ENCODE results near the gene EIF4E. TPM values are rescaled to one million over a fixed set of nuclear protein-coding genes. Genes with fewer than 3 reads are reported as not detected.
"Not testable (repeated sequence)": the region's sequence is repeated elsewhere in the genome, so short reads cannot be mapped to it uniquely, and the experiment has no call there.

EIF4E gene
- total and polyA plus RNA-seq, 2 donors (not counting 1 experiment from before 2014, with no cell fraction given), result 20.9 to 71.2 TPM

GRCh38 chr4:98937986-98938720, 9.2 kb upstream of the EIF4E start:
- Histone ChIP-seq H3K36me3 (replicated peaks in 1 of 2; ENCODE audit: control extremely low read depth in 1 of 2, control insufficient read depth in 1 of 2, extremely low read depth in 1 of 2, insufficient read depth in 2 of 2, low read length in 1 of 2) (no peaks in the 10 kb centered on the region), H3K9ac (ENCODE audit: low read length) (no peak overlapping the region), H2AFZ (ENCODE audit: insufficient read depth, low read depth, low read length, poor library complexity, severe bottlenecking) (no peak overlapping the region), H3K4me3 (ENCODE audit: control extremely low read depth in 1 of 5, extremely low read depth in 1 of 5, insufficient read depth in 1 of 5, low read depth in 2 of 5, low read length in 4 of 5) (no peak overlapping the region), H3K4me2 (replicated peaks; ENCODE audit: low read depth, low read length, poor library complexity, severe bottlenecking) (no peak overlapping the region), H3K27ac (ENCODE audit: low read length in 2 of 2) (no peak overlapping the region), H3K9me3 (ENCODE audit: control extremely low read depth in 1 of 3, control insufficient read depth in 2 of 3, insufficient read depth in 1 of 3, low read length in 2 of 3) (no peaks in the 10 kb centered on the region), H4K20me1 (ENCODE audit: control insufficient read depth, insufficient read depth, low read length, poor library complexity, severe bottlenecking) (no peaks in the 10 kb centered on the region), H3K4me1 (ENCODE audit: control insufficient read depth in 2 of 2, insufficient read depth in 2 of 2, low read length in 2 of 2) (peaks cover under 1 to 1% of the 10 kb centered on the region in 2 donors), H3K79me2 (ENCODE audit: control insufficient read depth, insufficient read depth, low read length) (peaks cover 2% of the 10 kb centered on the region), H3K27me3 (replicated peaks in 1 of 4; ENCODE audit: control extremely low read depth in 1 of 4, control insufficient read depth in 3 of 4, insufficient read depth in 4 of 4, low read length in 3 of 4) (no peaks in the 10 kb centered on the region)
- no peak overlapping the region for H3K27ac Mint-ChIP-seq
- DNase-seq (no peak), ATAC-seq (ENCODE audit: low read depth) (no peak)
- H3K9me3 Mint-ChIP-seq (ENCODE audit: insufficient read depth), result no peaks in the 10 kb centered on the region
- H3K4me1 Mint-ChIP-seq, result peaks cover 4% of the 10 kb centered on the region
- WGBS (ENCODE audit: insufficient coverage), result no CpG with 5 or more reads among the region's 2 CpGs
- H3K27me3 Mint-ChIP-seq, result no peaks in the 10 kb centered on the region
- no peak for TF ChIP-seq EZH2 (IDR thresholded peaks at IDR 0.05; ENCODE audit: borderline replicate concordance, insufficient read depth, low read depth, low read length, poor library complexity, severe bottlenecking)
- TF ChIP-seq, protein P1, sequence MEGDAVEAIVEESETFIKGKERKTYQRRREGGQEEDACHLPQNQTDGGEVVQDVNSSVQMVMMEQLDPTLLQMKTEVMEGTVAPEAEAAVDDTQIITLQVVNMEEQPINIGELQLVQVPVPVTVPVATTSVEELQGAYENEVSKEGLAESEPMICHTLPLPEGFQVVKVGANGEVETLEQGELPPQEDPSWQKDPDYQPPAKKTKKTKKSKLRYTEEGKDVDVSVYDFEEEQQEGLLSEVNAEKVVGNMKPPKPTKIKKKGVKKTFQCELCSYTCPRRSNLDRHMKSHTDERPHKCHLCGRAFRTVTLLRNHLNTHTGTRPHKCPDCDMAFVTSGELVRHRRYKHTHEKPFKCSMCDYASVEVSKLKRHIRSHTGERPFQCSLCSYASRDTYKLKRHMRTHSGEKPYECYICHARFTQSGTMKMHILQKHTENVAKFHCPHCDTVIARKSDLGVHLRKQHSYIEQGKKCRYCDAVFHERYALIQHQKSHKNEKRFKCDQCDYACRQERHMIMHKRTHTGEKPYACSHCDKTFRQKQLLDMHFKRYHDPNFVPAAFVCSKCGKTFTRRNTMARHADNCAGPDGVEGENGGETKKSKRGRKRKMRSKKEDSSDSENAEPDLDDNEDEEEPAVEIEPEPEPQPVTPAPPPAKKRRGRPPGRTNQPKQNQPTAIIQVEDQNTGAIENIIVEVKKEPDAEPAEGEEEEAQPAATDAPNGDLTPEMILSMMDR (IDR thresholded peaks at IDR 0.05), result no peak
- POLR2A ChIA-PET, result interaction anchor here (0.6 to 0.9 kb wide), 2 partner anchors 10 to 25 kb away, joined by 3 read pairs; no protein-coding TSS in a partner anchor
- intact Hi-C loops (cut with micrococcal nuclease), result no loop called here
- no peak overlapping the region for H3K4me3 Mint-ChIP-seq
- CTCF ChIA-PET, result interaction anchor here (0.8 to 2.0 kb wide), 5 partner anchors 57 to 471 kb away, joined by 3 to 7 read pairs (median 4); partner anchors contain the start of gene METAP1

- H3K9me3 Mint-ChIP-seq (ENCODE audit: insufficient read depth), result no peaks in the 10 kb centered on the region
- peaks cover 17% of the 10 kb centered on the region for H3K4me1 Mint-ChIP-seq
- POLR2A ChIA-PET, result no interaction called here
- intact Hi-C loops (cut with micrococcal nuclease), result no loop called here
- 100% methylated on average over 1 of the region's 4 CpGs for WGBS (ENCODE audit: insufficient coverage)
- Histone ChIP-seq H3K4me1 (ENCODE audit: control insufficient read depth in 2 of 2, insufficient read depth in 2 of 2, low read length in 2 of 2) (peaks cover 11 to 13% of the 10 kb centered on the region in 2 donors), H3K4me2 (replicated peaks; ENCODE audit: low read depth, low read length, poor library complexity, severe bottlenecking) (no peak overlapping the region), H4K20me1 (ENCODE audit: control insufficient read depth, insufficient read depth, low read length, poor library complexity, severe bottlenecking) (no peaks in the 10 kb centered on the region), H3K79me2 (ENCODE audit: control insufficient read depth, insufficient read depth, low read length) (peaks cover 2% of the 10 kb centered on the region), H3K4me3 (ENCODE audit: control extremely low read depth in 1 of 5, extremely low read depth in 1 of 5, insufficient read depth in 1 of 5, low read depth in 2 of 5, low read length in 4 of 5) (no peak overlapping the region), H3K9me3 (ENCODE audit: control extremely low read depth in 1 of 3, control insufficient read depth in 2 of 3, insufficient read depth in 1 of 3, low read length in 2 of 3) (no peaks in the 10 kb centered on the region), H3K9ac (ENCODE audit: low read length) (no peak overlapping the region), H2AFZ (ENCODE audit: insufficient read depth, low read depth, low read length, poor library complexity, severe bottlenecking) (no peak overlapping the region), H3K27ac (ENCODE audit: low read length in 2 of 2) (no peak overlapping the region), H3K36me3 (replicated peaks in 1 of 2; ENCODE audit: control extremely low read depth in 1 of 2, control insufficient read depth in 1 of 2, extremely low read depth in 1 of 2, insufficient read depth in 2 of 2, low read length in 1 of 2) (no peaks in the 10 kb centered on the region), H3K27me3 (replicated peaks in 1 of 4; ENCODE audit: control extremely low read depth in 1 of 4, control insufficient read depth in 3 of 4, insufficient read depth in 4 of 4, low read length in 3 of 4) (no peaks in the 10 kb centered on the region)
- DNase-seq (no peak), ATAC-seq (ENCODE audit: low read depth) (no peak)
- H3K27ac Mint-ChIP-seq, result no peak overlapping the region
- CTCF ChIA-PET, result no interaction called here
- TF ChIP-seq EZH2 (IDR thresholded peaks at IDR 0.05; ENCODE audit: borderline replicate concordance, insufficient read depth, low read depth, low read length, poor library complexity, severe bottlenecking), result no peak
- TF ChIP-seq, protein P1 (IDR thresholded peaks at IDR 0.05), result no peak
- no peak overlapping the region for H3K4me3 Mint-ChIP-seq
- no peaks in the 10 kb centered on the region for H3K27me3 Mint-ChIP-seq
Observed at GRCh38 chr4:98935633-98936032, 6.7 kb upstream of the EIF4E start.

GRCh38 chr4:98934851-98935250, 5.9 kb upstream of the EIF4E start:
- H4K20me1 ChIP-seq (ENCODE audit: control insufficient read depth, insufficient read depth, low read length, poor library complexity, severe bottlenecking); H3K27me3 ChIP-seq (replicated peaks in 1 of 4; ENCODE audit: control extremely low read depth in 1 of 4, control insufficient read depth in 3 of 4, insufficient read depth in 4 of 4, low read length in 3 of 4); H3K36me3 ChIP-seq (replicated peaks in 1 of 2; ENCODE audit: control extremely low read depth in 1 of 2, control insufficient read depth in 1 of 2, extremely low read depth in 1 of 2, insufficient read depth in 2 of 2, low read length in 1 of 2); intact Hi-C loops (cut with micrococcal nuclease); H3K27ac ChIP-seq (ENCODE audit: low read length in 2 of 2); H3K9me3 Mint-ChIP-seq (ENCODE audit: insufficient read depth); H3K9me3 ChIP-seq (ENCODE audit: control extremely low read depth in 1 of 3, control insufficient read depth in 2 of 3, insufficient read depth in 1 of 3, low read length in 2 of 3); H3K27me3 Mint-ChIP-seq; H3K9ac ChIP-seq (ENCODE audit: low read length); H3K4me3 Mint-ChIP-seq; ATAC-seq (ENCODE audit: low read depth); H3K4me2 ChIP-seq (replicated peaks; ENCODE audit: low read depth, low read length, poor library complexity, severe bottlenecking); H3K27ac Mint-ChIP-seq; H2AFZ ChIP-seq (ENCODE audit: insufficient read depth, low read depth, low read length, poor library complexity, severe bottlenecking); H3K4me3 ChIP-seq (ENCODE audit: control extremely low read depth in 1 of 5, extremely low read depth in 1 of 5, insufficient read depth in 1 of 5, low read depth in 2 of 5, low read length in 4 of 5); POLR2A ChIA-PET; DNase-seq; H3K79me2 ChIP-seq (ENCODE audit: control insufficient read depth, insufficient read depth, low read length); CTCF ChIA-PET: not testable (repeated sequence)
- 98% methylated on average over 5 of the region's 7 CpGs for WGBS (ENCODE audit: insufficient coverage)
- peaks cover 24% of the 10 kb centered on the region for H3K4me1 Mint-ChIP-seq
- H3K4me1 ChIP-seq (ENCODE audit: control insufficient read depth in 2 of 2, insufficient read depth in 2 of 2, low read length in 2 of 2), result peaks cover 18 to 21% of the 10 kb centered on the region in 2 donors

Data from B cell (primary cell).